MM.1S (cell line): Measurements from ENCODE around the gene ELOVL7.
"Not testable (repeated sequence)": the region's sequence is repeated elsewhere in the genome, so short reads cannot be mapped to it uniquely, and the experiment has no call there.

Source experiments
- DNase-seq: peaks from one replicate; pipeline ENCODE4 v3.0.0-alpha.2; 2015
- H2AFZ ChIP-seq: fragments of 300-600 bp; sonication (generic); 2 replicates; pipeline ENCODE4 v1.6.0; 2016; ENCODE audit warnings: antibody characterized with exemption, low read length
- H3F3A ChIP-seq: fragments of 300-600 bp; sonication (generic); 2 replicates; pipeline ENCODE4 v1.6.1; 2016; ENCODE audit warnings: mild to moderate bottlenecking, antibody characterized with exemption, low read length, moderate library complexity, mixed read lengths; ENCODE audit not compliant: insufficient read depth
- H3K27ac ChIP-seq: fragments of 300-600 bp; sonication (generic); 2 replicates; pipeline ENCODE4 v1.5.1; 2016; ENCODE audit warnings: mild to moderate bottlenecking, low read length
- H3K27me3 ChIP-seq: fragments of 300-600 bp; sonication (generic); replicated peaks from 2 replicates; pipeline ENCODE4 v1.6.0; 2016; ENCODE audit warnings: low read length; ENCODE audit not compliant: insufficient read depth
- H3K36me3 ChIP-seq: fragments of 300-600 bp; sonication (generic); replicated peaks from 2 replicates; pipeline ENCODE4 v1.6.1; 2016; ENCODE audit warnings: mild to moderate bottlenecking, low read length, mixed read lengths; ENCODE audit not compliant: insufficient read depth
- H3K4me1 ChIP-seq: fragments of 300-600 bp; sonication (generic); 2 replicates; pipeline ENCODE4 v1.6.1; 2016; ENCODE audit warnings: low read length, mixed read lengths
- H3K4me2 ChIP-seq: fragments of 300-600 bp; sonication (generic); 2 replicates; pipeline ENCODE4 v1.6.0; 2016; ENCODE audit warnings: low read depth, low read length
- H3K4me3 ChIP-seq: fragments of 300-600 bp; sonication (generic); 2 replicates; pipeline ENCODE4 v1.5.1; 2016; ENCODE audit warnings: low read length, mixed read lengths
- H3K79me2 ChIP-seq: fragments of 300-600 bp; sonication (generic); 2 replicates; pipeline ENCODE4 v1.6.1; 2016; ENCODE audit warnings: mixed run types, low read length, mixed read lengths
- H3K9ac ChIP-seq: fragments of 300-600 bp; sonication (generic); 2 replicates; pipeline ENCODE4 v1.6.1; 2016; ENCODE audit warnings: low read length, mixed read lengths
- H3K9me2 ChIP-seq: fragments of 300-600 bp; sonication (generic); replicated peaks from 2 replicates; pipeline ENCODE4 v1.6.1; 2016; ENCODE audit warnings: mild to moderate bottlenecking, low read length, mixed read lengths; ENCODE audit not compliant: insufficient read depth
- H3K9me3 ChIP-seq: fragments of 300-600 bp; sonication (generic); replicated peaks from 2 replicates; pipeline ENCODE4 v1.6.1; 2016; ENCODE audit warnings: mild to moderate bottlenecking, low read length, mixed read lengths; ENCODE audit not compliant: insufficient read depth
- H4K20me1 ChIP-seq: fragments of 300-600 bp; sonication (generic); 2 replicates; pipeline ENCODE4 v1.6.1; 2016; ENCODE audit warnings: mild to moderate bottlenecking, low read length, moderate library complexity, mixed read lengths; ENCODE audit not compliant: insufficient read depth
- CTCF ChIP-seq: fragments of 300-600 bp; sonication (generic); IDR thresholded peaks from 2 replicates; pipeline ENCODE4 v1.5.1; 2016; ENCODE audit warnings: antibody characterized with exemption, low read length, mixed read lengths
- EZH2 ChIP-seq: fragments of 300-600 bp; sonication (generic); optimal IDR thresholded peaks from 2 replicates; pipeline ENCODE3; 2017; ENCODE audit warnings: low read depth, mild to moderate bottlenecking, antibody characterized with exemption, low read length, mixed read lengths
- EZH2phosphoT487 ChIP-seq: fragments of 300-600 bp; sonication (generic); IDR thresholded peaks from 2 replicates; pipeline ENCODE4 v1.6.1; 2018; ENCODE audit warnings: antibody characterized with exemption, low read length

The ELOVL7 gene

DNA sequence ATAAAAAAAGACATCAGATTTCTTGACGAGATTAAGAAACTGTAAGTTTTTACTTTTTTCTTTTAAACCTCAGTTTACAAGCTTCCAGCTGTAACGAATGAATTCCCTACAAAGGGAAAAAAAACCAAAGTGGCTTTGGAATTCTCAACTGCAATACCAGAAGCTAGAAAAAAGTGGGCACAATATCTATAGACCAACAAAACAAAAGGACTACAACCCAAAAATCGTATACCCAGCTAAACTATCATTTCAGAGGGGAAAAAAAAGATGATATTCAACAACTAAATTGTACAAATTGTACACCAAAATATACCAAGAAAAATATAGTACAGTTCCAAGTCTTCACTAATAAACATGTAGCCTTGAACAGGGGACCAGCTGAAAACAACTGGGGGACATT, 26.8 kb upstream of the ELOVL7 start:
- H3K9ac ChIP-seq: no peak overlapping the region
- H3K27ac ChIP-seq: no peak overlapping the region
- no peak overlapping the region for H3K4me2 ChIP-seq
- no peak for DNase-seq
- no peaks in the 10 kb centered on the region for H3K9me3 ChIP-seq
- no peak overlapping the region for H2AFZ ChIP-seq
- H3K27me3 ChIP-seq: no peaks in the 10 kb centered on the region
- no peaks in the 10 kb centered on the region for H4K20me1 ChIP-seq
- no peak overlapping the region for H3K4me3 ChIP-seq
- H3F3A ChIP-seq: no peaks in the 10 kb centered on the region
- H3K79me2 ChIP-seq: no peaks in the 10 kb centered on the region
- TF ChIP-seq EZH2phosphoT487 (no peak), CTCF (no peak), EZH2 (no peak)
- H3K4me1 ChIP-seq: no peaks in the 10 kb centered on the region
- no peaks in the 10 kb centered on the region for H3K36me3 ChIP-seq
- H3K9me2 ChIP-seq: no peaks in the 10 kb centered on the region

GRCh38 chr5:60860572-60860971, 16.5 kb upstream of the ELOVL7 start:
- not testable (repeated sequence) for H3K9me3 ChIP-seq, H3K4me2 ChIP-seq, H2AFZ ChIP-seq, H3K9me2 ChIP-seq, H3K9ac ChIP-seq, H3K27me3 ChIP-seq, H3K27ac ChIP-seq, H3K36me3 ChIP-seq, H4K20me1 ChIP-seq, H3K4me1 ChIP-seq, H3K4me3 ChIP-seq, H3F3A ChIP-seq, H3K79me2 ChIP-seq, DNase-seq

DNA sequence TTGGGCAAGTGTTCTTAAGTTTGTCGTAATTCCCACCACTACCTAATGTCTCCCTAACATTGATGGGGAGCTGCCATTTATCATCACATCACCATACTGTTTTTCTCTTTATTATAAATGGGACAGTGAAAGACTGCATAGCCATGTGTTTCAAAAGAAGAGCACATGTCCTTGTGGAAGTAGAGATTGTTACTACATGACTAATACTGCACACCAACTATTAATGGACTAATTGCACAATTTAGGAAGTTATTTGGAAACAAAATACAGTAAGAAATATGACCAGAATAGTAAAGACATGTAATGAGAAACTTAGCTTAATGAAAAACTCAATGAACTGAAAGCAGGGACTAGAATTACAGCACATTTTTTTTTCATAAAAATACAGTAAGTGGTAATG, 12.0 kb upstream of the ELOVL7 start:
- no peaks in the 10 kb centered on the region for H3K9me2 ChIP-seq
- no peak overlapping the region for H3K27ac ChIP-seq
- no peak for DNase-seq
- H3K4me1 ChIP-seq: no peaks in the 10 kb centered on the region
- H3K79me2 ChIP-seq: no peaks in the 10 kb centered on the region
- no peaks in the 10 kb centered on the region for H3K27me3 ChIP-seq
- no peak overlapping the region for H3K4me2 ChIP-seq
- H3K36me3 ChIP-seq: no peaks in the 10 kb centered on the region
- no peaks in the 10 kb centered on the region for H3F3A ChIP-seq
- no peaks in the 10 kb centered on the region for H4K20me1 ChIP-seq
- no peak overlapping the region for H2AFZ ChIP-seq
- no peak overlapping the region for H3K9ac ChIP-seq
- H3K4me3 ChIP-seq: no peak overlapping the region
- no peaks in the 10 kb centered on the region for H3K9me3 ChIP-seq
- TF ChIP-seq CTCF: no peak
- no peak for TF ChIP-seq EZH2
- TF ChIP-seq EZH2phosphoT487: no peak

DNA sequence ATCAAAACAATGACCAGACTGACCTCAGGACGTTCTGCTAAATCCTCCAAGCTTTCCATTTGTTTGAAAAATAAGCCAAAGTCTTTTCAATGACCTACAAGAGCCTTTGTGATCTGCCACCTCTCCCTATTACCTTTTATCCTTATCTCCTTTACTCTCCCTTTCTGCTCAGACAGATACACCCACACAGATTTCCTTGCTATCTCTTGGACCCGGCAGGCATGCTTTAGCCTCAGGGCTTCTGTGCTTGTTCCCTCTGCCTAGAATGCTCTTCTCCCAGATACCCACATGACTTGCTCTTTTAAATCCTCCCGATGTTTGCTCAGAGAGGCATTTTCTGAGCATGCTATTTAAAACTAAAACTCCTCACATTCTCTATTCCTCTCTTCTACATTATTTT, 8.9 kb upstream of the ELOVL7 start:
- Histone ChIP-seq H3K27me3 (no peaks in the 10 kb centered on the region), H3K79me2 (no peaks in the 10 kb centered on the region), H3F3A (no peaks in the 10 kb centered on the region), H3K4me2 (no peak overlapping the region), H3K4me1 (no peaks in the 10 kb centered on the region), H4K20me1 (no peaks in the 10 kb centered on the region), H3K9me3 (no peaks in the 10 kb centered on the region), H3K36me3 (no peaks in the 10 kb centered on the region), H3K9ac (no peak overlapping the region), H2AFZ (no peak overlapping the region), H3K4me3 (no peak overlapping the region), H3K27ac (no peak overlapping the region), H3K9me2 (no peaks in the 10 kb centered on the region)
- no peak for DNase-seq
- TF ChIP-seq EZH2 (no peak), EZH2phosphoT487 (no peak), CTCF (no peak)
